ENCODE data around the gene EFHD1.

GRCh38 chr2:232598293-232598692 lies 35.1 kb upstream of the EFHD1 start:
- TF ChIP-seq POLR2AphosphoS5 (IDR thresholded peaks at IDR 0.05; ENCODE audit: low read depth, low read length) = no peak
- no peak for TF ChIP-seq POLR2A (IDR thresholded peaks at IDR 0.05; ENCODE audit: low read depth, low read length)
- TF ChIP-seq TAF1 (IDR thresholded peaks at IDR 0.05; ENCODE audit: borderline replicate concordance, low read depth, low read length) = no peak
